DND-41 (cell line): ENCODE results near the gene VCL.

Experiments
- CTCF ChIP-seq: IDR thresholded peaks from 2 replicates; pipeline ENCODE4 v1.5.1; 2012; ENCODE audit warnings: borderline replicate concordance, low read length, moderate library complexity, mild to moderate bottlenecking; ENCODE audit not compliant: poor library complexity, severe bottlenecking; ENCODE audit errors: extremely low read depth
- EZH2 ChIP-seq: IDR thresholded peaks from 3 replicates; pipeline ENCODE4 v1.6.1; 2012; ENCODE audit warnings: borderline replicate concordance, low read depth, mild to moderate bottlenecking, moderate library complexity, low read length, inconsistent platforms; ENCODE audit not compliant: severe bottlenecking

GRCh38 chr10:73950155-73950948 lies 47.6 kb upstream of the VCL start:
- TF ChIP-seq CTCF (no peak), EZH2 (no peak)
